LNCAP (cell line): ENCODE measurements around the gene AEBP1.

Experiments
- CTCF ChIP-seq: fragments of 450-650 bp; IDR thresholded peaks from 2 replicates; pipeline ENCODE4 v1.5.1; 2017; ENCODE audit warnings: mild to moderate bottlenecking

The AEBP1 gene

GRCh38 chr7:44116789-44117666 is 12.9 kb downstream of the AEBP1 start:
- TF ChIP-seq CTCF = no peak

GRCh38 chr7:44117801-44118429 is 13.8 kb downstream of the AEBP1 start:
- TF ChIP-seq CTCF = no peak

- TF ChIP-seq CTCF = no peak
Measured at GRCh38 chr7:44119829-44120380, 15.8 kb downstream of the AEBP1 start.

GRCh38 chr7:44120395-44120794 is 16.2 kb downstream of the AEBP1 start:
- no peak for TF ChIP-seq CTCF

GRCh38 chr7:44121761-44122420 is 17.7 kb downstream of the AEBP1 start:
- TF ChIP-seq CTCF = no peak

- TF ChIP-seq CTCF = no peak
Measured at GRCh38 chr7:44122529-44122928, 18.4 kb downstream of the AEBP1 start.

GRCh38 chr7:44123190-44124003 is 19.3 kb downstream of the AEBP1 start, which contains the start of gene POLD2:
POLD2 (minus strand) TSS chr7:44123548; CDS start chr7:44122053, 1,495 bp downstream.
- no peak for TF ChIP-seq CTCF
